Smooth muscle cell of the umbilical artery (primary cell): ENCODE data around the gene BACE2. TPM values are rescaled to one million over a fixed set of nuclear protein-coding genes. Genes with fewer than 3 reads are reported as not detected.

Experiments used
- total RNA-seq: library from RNA; depleted of rRNA; stranded (reverse); fragments of >200 nt; gene quantifications from 2 replicates; pipeline ENCODE4 v1.2.3, GENCODE V29; 2014

The BACE2 gene
- total RNA-seq, result 61.8 TPM in 2 replicates

GRCh38 chr21:41167348-41168342 is at the start of gene BACE2:
Gene BACE2 (plus strand): TSS chr21:41168160. CDS start chr21:41168264, 104 bp downstream.

DNA sequence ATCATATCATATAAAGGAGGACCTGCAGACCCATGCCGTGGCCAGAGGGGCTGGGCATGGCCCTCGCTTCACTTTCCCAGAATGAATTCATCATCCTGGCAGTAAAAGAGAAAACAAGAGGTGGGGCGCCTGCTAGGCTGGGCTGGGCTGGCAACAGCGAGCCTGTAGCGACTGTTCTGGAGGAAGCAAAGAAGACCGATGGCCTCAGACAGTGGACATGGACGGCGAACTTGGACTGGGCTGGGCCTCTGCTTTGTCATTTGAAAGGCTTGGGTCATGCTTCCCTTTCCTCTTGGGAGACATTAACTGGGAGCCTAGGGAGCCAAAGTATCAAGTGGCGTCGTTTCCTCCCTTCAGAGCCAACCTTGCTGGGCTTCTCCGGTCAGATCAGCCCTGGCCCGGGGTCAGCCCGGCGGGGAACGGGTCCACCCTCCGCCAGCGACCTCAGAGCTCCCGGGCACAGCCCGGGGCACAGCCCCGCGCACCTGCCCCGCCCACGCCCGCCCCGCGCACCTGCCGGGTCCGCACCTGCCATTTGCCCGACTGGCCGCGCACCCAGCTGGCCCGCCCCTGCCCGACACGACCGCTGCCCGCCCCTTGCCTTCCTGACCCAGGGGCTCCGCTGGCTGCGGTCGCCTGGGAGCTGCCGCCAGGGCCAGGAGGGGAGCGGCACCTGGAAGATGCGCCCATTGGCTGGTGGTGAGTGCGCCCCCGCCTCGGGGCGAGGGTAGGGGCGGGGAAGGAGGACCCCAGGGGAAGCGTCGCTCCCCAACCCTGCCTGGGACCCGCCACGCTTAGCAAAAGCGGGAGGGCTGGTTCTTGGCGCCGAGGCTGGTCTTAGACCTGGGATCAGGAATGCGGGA is 148.5 kb downstream of the BACE2 start, which contains the start of gene FAM3B:
Gene FAM3B (plus strand): TSS at position 602 of the 863 bp plus-strand sequence. CDS start 79 bp downstream, at position 681.

Other genes starting within 250 kb of the BACE2 start
- gene FAM3B, start 148.6 kb downstream of the BACE2 start, total RNA-seq, result not detected in 2 replicates
- gene MX2, start 193.9 kb downstream of the BACE2 start, total RNA-seq, result 4.8 and 5.3 TPM in 2 replicates